Fibroblast of pulmonary artery (primary cell): ENCODE data around the gene EIF4E2.
"Not testable (repeated sequence)": the region's sequence is repeated elsewhere in the genome, so short reads cannot be mapped to it uniquely, and the experiment has no call there.

Experiments used
- DNase-seq: peaks from one replicate; pipeline ENCODE4 v3.0.0-alpha.2; 2010; ENCODE audit warnings: low read depth
- H3K4me3 ChIP-seq: replicated peaks from 2 replicates; pipeline ENCODE4 v1.5.1; 2011; ENCODE audit warnings: low read depth, mild to moderate bottlenecking, control low read depth, low read length, moderate library complexity
- CTCF ChIP-seq: IDR thresholded peaks from 2 replicates; pipeline ENCODE4 v1.5.1; 2011; ENCODE audit warnings: mild to moderate bottlenecking, control low read depth, low read length, inconsistent platforms; ENCODE audit errors: missing control alignments

The EIF4E2 gene

GRCh38 chr2:232532419-232532818 is 18.1 kb upstream of the EIF4E2 start:
- H3K4me3 ChIP-seq, result no peak overlapping the region

GRCh38 chr2:232532821-232533220 is 17.7 kb upstream of the EIF4E2 start:
- not testable (repeated sequence) for H3K4me3 ChIP-seq, DNase-seq

More at GRCh38 chr2:232532419-232532818, 18.1 kb upstream of the EIF4E2 start:
- no peak for DNase-seq
- no peak for TF ChIP-seq CTCF

GRCh38 chr2:232533944-232534710 is 16.4 kb upstream of the EIF4E2 start:
- peak; percentile 47 for DNase-seq
- no peak overlapping the region for H3K4me3 ChIP-seq
- TF ChIP-seq CTCF, result no peak

GRCh38 chr2:232534940-232535651 is 15.4 kb upstream of the EIF4E2 start:
- TF ChIP-seq CTCF, result no peak
- DNase-seq, result no peak
- H3K4me3 ChIP-seq, result no peak overlapping the region

GRCh38 chr2:232535761-232536530 is 14.5 kb upstream of the EIF4E2 start:
- no peak for TF ChIP-seq CTCF
- DNase-seq, result no peak
- no peak overlapping the region for H3K4me3 ChIP-seq

GRCh38 chr2:232537079-232537478 is 13.4 kb upstream of the EIF4E2 start:
- no peak overlapping the region for H3K4me3 ChIP-seq
- peak; percentile 30 for TF ChIP-seq CTCF
- no peak for DNase-seq

GRCh38 chr2:232537499-232537898 is 13.0 kb upstream of the EIF4E2 start:
- no peak for TF ChIP-seq CTCF
- DNase-seq, result no peak
- no peak overlapping the region for H3K4me3 ChIP-seq
